Measurements from ENCODE around the gene CBFA2T3.

The CBFA2T3 gene

DNA sequence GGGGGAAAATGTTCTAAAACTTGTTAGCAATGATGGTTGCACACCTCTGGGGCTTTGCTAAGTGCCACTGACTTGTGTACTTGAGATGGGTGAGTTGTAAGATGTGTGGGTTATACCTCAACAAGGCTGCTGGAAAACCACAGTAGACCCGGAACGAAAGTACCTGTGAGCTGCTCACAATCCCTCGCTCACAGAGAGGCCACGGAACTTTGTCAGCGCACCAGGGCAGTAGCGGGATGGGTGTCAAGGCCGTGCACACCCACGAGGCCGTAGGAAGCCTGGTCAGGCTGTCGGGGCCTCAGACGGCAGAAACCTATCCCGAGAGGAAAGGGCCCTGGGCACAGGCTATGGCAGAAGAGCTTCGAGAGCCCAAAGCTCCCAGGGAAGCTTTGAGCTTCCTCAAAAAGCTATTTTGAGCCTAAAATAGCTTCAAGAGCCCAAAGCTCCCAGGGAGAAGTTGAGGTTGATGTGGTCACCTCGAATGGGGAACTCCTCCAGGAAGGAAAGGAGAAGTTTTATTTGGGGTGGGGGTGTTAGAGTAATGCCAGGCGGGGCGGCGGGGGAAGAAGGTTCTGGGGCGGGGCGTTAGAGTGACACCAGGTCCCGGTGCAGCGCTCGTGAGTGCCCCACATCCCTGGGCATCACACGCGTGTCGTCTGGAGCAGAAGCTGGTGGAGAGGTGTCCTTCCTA is 19.0 kb downstream of the CBFA2T3 start:
- DNase-seq, result peak; percentile 15

DNA sequence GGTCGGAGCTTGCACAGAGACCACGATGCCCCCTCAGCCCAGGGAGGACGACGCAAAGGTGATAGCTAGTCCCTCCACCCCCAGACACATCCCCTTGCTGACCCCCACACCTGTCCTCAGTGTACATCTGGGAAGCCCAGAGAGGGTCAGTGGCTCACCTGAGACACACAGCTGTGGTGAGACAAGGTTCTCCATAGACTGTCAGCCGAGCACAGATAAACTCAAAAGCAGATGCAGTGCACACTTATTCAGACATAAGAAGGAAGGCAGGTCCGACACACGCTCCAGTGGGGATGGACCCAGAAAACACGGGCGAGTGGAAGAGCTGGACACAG is 19.6 kb downstream of the CBFA2T3 start:
- no peak for DNase-seq

- DNase-seq, result no peak
Observed at GRCh38 chr16:88956546-88957432, 20.2 kb downstream of the CBFA2T3 start.

DNA sequence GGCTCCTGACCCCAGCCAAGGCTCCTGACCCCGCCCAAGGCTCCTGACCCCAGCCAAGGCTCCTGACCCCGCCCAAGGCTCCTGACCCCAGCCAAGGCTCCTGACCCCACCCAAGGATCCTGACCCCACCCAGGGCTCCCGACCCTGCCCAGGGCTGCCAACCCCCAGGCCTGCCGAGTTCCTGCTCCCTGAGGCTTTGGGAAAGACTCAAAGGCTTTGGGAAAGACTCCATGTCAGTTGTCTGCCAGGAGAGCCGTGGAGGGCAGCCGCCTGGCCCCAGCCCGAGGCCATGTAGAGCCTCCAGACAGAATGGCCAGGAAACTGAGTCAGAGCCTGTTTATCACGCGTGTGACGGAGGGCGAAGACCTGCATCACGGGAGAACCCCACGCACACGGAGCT is 21.1 kb downstream of the CBFA2T3 start:
- no peak for DNase-seq

- no peak for DNase-seq
Observed at GRCh38 chr16:88953003-88953690, 23.9 kb downstream of the CBFA2T3 start.

DNA sequence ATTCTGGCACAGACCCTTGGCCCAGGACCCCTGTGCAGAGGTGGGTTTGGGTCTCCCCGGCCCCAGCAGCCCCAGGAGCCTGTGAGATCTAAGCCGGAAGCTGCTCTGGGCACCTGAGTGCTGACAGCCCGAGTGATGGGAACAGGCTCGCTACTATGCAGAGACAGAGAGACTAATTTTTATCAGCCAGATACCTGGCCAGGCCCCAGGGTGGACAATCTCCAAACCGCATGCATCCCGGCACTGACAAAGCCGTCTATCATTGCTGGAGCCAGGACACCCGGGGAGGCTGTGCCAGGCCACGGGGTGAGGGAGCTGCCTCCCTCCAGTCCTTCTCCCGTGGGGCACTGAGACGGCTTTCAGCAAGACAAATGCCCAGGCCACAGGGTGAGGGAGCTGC is 25.0 kb downstream of the CBFA2T3 start:
- no peak for DNase-seq

DNA sequence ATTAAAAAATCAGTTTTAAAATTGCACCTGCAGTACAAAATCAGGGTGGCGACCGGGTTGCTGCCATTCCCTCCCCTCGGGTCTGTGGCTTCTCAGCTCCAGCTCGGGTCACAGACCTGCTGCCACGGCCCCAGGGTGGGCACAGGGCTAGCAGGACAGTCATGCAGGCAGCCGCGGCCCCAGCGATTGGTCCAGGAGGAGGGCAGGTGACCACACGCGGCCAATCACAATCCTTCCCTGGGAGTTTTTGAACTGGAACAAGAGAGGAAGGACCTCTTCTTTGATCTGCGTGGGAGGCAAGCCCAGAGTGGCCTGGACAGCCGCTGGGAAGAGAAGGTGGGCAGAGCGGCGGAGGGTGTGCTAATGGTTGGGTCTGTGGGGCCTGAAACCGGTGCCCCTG is 25.5 kb downstream of the CBFA2T3 start:
- DNase-seq, result no peak

- DNase-seq, result no peak
Observed at GRCh38 chr16:88948781-88949490, 28.1 kb downstream of the CBFA2T3 start.

DNA sequence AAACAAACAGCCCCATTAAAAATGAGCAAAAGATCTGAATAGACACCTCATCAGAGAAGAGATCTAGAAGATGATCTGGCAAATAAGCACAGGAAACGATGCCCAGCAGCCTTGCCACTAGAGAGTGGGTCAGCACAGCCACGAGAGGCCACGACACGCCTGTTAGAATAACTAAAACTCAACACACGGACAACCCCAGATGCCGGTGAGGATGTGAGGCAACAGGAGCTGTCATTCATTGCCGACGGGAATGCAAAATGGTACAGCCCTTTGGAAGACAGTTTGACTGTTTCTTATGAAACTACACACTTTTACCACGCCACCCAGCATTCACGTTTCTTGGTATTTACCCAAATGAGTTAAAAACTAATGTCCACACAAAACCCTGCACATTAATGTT is 31.5 kb downstream of the CBFA2T3 start:
- no peak for DNase-seq

- no peak for DNase-seq
Observed at GRCh38 chr16:88943741-88944140, 33.3 kb downstream of the CBFA2T3 start.

- DNase-seq, result no peak
Observed at GRCh38 chr16:88943131-88943664, 33.8 kb downstream of the CBFA2T3 start.

DNA sequence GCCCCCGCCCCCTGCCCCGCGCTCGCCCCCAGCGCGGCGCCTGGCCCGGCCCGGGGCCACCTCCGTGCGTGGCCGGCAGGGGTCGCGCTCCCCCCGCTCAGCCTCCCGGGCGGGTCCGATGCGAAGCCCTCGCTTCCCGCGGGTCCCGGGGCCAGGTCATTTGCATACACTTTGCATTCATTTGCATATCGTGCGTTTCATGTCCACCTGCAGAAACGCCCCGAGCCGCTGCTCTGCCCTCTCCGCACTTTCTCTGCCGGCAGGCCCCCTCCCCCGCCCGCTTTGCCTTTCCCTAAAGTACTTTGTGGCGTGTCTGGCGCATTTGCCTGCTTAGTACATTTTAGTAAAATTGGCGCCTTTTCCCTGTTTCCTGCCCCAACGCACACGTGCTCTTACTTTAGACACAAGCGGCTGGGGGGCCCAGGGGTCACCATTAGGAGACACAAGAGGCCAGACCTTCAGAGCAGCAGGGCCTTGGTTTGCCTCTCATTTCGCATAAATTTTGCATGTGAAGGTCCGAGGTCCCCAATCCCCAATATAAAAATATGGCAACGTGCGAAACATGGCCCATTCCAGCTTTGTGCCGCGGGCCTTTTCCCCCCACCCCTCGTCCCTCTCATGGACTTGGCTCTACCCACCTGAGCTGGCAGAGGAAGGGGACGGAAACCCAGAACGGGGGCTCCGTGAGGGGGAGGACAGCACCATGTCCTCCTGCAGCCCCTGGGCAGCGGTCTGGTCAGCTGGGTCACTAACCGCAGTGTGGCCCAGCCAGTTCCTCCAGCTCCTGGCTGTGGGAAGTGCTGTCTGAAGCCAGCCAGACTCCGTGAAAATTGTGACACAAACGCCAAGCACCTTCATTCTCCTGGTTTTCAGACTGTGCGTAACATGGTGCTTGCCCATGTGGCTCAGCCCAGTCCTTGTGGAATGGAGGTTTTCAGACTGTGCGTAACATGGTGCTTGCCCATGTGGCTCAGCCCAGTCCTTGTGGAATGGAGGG is 34.8 kb downstream of the CBFA2T3 start:
- peak; percentile 71 for DNase-seq

- peak; percentile 48 for DNase-seq
Observed at GRCh38 chr16:88940862-88941817, 35.9 kb downstream of the CBFA2T3 start.

- DNase-seq, result no peak
Observed at GRCh38 chr16:88939972-88940861, 36.8 kb downstream of the CBFA2T3 start.

DNA sequence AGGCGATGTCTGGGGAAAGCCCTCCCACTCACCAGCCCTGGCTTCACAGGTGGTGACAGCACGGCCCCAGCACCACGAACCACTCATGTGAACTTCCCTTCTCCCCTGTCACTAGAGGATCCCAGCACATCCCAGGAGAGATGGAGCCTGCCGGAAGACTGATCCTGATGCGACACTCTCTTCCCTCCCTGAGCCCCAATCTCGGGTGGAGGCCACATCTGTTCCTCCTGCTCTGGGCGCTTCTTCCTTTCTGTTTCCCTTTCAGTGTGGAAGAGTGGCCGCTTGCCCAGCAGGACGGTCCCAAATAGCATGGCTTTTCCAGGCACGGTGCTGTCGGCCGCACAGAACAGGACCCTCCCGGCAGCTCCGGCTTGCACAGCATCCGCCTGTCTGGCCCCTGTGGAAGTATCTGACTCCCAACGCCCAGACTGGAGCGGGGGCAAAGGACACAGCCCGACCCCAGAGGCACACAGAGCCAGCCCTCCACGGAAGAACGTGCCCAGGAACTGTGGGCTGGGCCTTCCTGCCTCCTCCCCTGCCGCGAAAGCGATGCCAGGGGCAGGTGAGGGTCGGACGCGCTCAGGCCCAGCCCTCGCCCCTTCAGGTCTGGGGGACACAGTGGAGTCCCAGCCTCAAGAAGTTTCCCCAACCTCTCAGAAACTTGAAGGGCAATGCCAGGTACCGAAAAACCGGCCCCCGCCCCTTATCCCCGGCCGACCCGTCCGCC is 37.6 kb downstream of the CBFA2T3 start:
- no peak for DNase-seq

- DNase-seq, result no peak
Observed at GRCh38 chr16:88938777-88939244, 38.2 kb downstream of the CBFA2T3 start.

DNA sequence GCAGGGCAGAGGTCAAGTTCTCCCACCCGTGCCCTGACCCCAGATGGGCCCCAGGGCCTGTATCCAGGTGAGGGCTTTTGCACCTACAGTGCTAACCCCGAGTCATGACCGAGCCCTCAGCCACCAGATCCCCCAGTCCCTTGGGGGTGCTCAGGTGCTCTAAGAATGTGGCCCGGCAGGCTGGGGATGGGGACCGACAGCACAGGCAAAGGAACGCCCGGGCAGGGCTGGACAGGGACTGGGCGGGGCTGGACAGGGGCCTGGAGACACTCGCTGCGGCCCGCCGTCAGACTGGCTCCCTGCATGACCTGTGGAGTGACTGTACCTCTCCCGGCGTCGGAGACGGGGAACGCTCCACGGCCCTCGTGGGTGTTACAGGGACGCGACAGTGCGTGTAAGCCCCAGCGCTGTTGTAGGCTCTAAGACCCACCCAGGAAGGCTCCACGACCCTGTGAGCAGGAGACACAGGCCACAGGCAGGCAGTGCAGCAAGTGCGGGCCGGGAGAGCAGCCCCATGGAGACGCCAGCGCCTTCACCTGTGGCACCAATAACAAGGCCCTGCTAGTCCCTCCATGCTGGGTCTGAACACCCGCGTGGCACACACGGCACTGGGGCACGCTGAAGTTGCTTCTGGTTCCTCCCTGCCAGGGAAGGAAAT is 38.8 kb downstream of the CBFA2T3 start:
- DNase-seq, result no peak

- DNase-seq, result no peak
Observed at GRCh38 chr16:88937206-88937621, 39.8 kb downstream of the CBFA2T3 start.
